Heart left ventricle (tissue), 16 donors: ENCODE measurements around the gene RELCH. TPM values are rescaled to one million over a fixed set of nuclear protein-coding genes. Genes with fewer than 3 reads are reported as not detected.

Experiments
- ATAC-seq, 4 donors: fragments of 200-7000 bp; cut with Tn5 transposase; one replicate each; pipeline ENCODE4 v1.9.1; 2020 to 2022; ENCODE audit warnings: moderate library complexity in 4 of 4, mild to moderate bottlenecking in 3 of 4, moderate number of reproducible peaks in 1 of 4
- DNase-seq, 5 donors: peaks; one replicate each; pipeline ENCODE4 v3.0.0-alpha.2; 2020
- H3K27ac ChIP-seq, 12 donors: fragments of 200-600 bp; sonication (generic) in 4 of 12; one replicate each; pipeline versions ENCODE4 v1.5.0 to v1.8.0; 2016 to 2022; ENCODE audit warnings: mild to moderate bottlenecking in 2 of 12
- H3K27me3 ChIP-seq, 9 donors: fragments of 200-600 bp; sonication (generic) in 2 of 9; one replicate each; pipeline versions ENCODE4 v1.5.1 to v1.8.0; 2016 to 2022; ENCODE audit warnings: mild to moderate bottlenecking in 3 of 9
- H3K36me3 ChIP-seq, 9 donors: fragments of 200-600 bp; sonication (generic) in 2 of 9; one replicate each; pipeline versions ENCODE4 v1.5.0 to v1.8.0; 2018 to 2022; ENCODE audit warnings: mild to moderate bottlenecking in 2 of 9
- H3K4me1 ChIP-seq, 12 donors: fragments of 200-600 bp; sonication (generic) in 4 of 12; one replicate each; pipeline versions ENCODE4 v1.5.0 to v1.8.0; 2016 to 2022; ENCODE audit warnings: mild to moderate bottlenecking in 3 of 12
- H3K4me3 ChIP-seq, 12 donors: fragments of 200-600 bp; sonication (generic) in 4 of 12; one replicate each; pipeline versions ENCODE4 v1.5.0 to v1.8.0; 2017 to 2022; ENCODE audit warnings: mild to moderate bottlenecking in 9 of 12, moderate library complexity in 4 of 12
- H3K9me3 ChIP-seq, 12 donors: fragments of 200-600 bp; sonication (generic) in 4 of 12; one replicate each; pipeline versions ENCODE4 v1.5.0 to v1.8.0; 2016 to 2022; ENCODE audit warnings: mild to moderate bottlenecking in 1 of 12
- CTCF ChIP-seq, 12 donors: fragments of 200-600 bp; sonication (generic) in 4 of 12; IDR thresholded peaks; one replicate each; pipeline versions ENCODE4 v1.5.0 to v1.8.0; 2018 to 2022; ENCODE audit warnings: antibody characterized with exemption in 12 of 12, mild to moderate bottlenecking in 5 of 12
- POLR2A ChIP-seq, 2 donors: fragments of 450-650 bp; IDR thresholded peaks; one replicate each; pipeline ENCODE4 v1.6.1; 2017; ENCODE audit warnings: antibody characterized with exemption in 2 of 2, mild to moderate bottlenecking in 2 of 2, moderate library complexity in 2 of 2
- WGBS, 4 donors: extraction: QIAGEN DNeasy Blood & Tissue Kit in 2 of 4; methylation state at CpG; one replicate each; pipeline versions ENCODE4 v1.1.5 to v1.1.7; 2013 to 2018; 5-methylcytosine and 5-hydroxymethylcytosine counted together
- intact Hi-C, 10 donors: fragments of 100-400 bp; cut with DNase I; formaldehyde crosslinking; loops; one replicate each; pipeline versions ENCODE4 v1.11.1 to v1.14.2; 2022
- polyA plus RNA-seq, 2 donors: library from polyadenylated mRNA; stranded (reverse); fragments of 200-250 nt; gene quantifications; one replicate each; pipeline ENCODE4 v1.2.3, GENCODE V29; 2013
- total RNA-seq, 9 donors: library from RNA; depleted of rRNA in 2 of 9; stranded (reverse); fragments of >200 nt in 2 of 9; fragmentation: NEBNext Ultra II Directional in 3 of 9; extraction: Animal tissue kit (Norgen Biotek cat#: 25700) in 3 of 9; gene quantifications; one replicate each; pipeline versions ENCODE4 v1.1.0 to v1.2.4, GENCODE V29; 2016 to 2023
- donor health status: ischemic (EF 13 %, LVEDD 7.1; RV severe dilation, severe dysfunction).
- donor health status: healthy with polysubstance abuse.
- donor health status: DM: no; HTN: yes; CAD: no.
- donor health status: DM: no; HTN: no; CAD: no.
- donor health status: ischemic (EF 25% LVEDD 6.9; RV normal size, moderate dysfunction).
- donor health status: ischemic (EF 25% LVEDD 5.7; RV mildly dilated, moderate dysfunction).
- donor health status: healthy.
- donor health status: DM: yes; HTN: yes; CAD: no.
- donor health status: ischemic (EF 35%, LVEDD 5.7; RV mildly dilated, moderate dysfunction).
- donor health status: nonischemic (EF 11% LVEDD 7.7; RV severe dilation, severe dysfunction).
- donor health status: DM: yes; HTN: yes; CAD: no.
- donor health status: PGD.
- donor health status: ischemic (EF 29% LVEDD 5.4; RV normal size, mild dysfunction).
- donor health status: nonischemic (EF 23%, LVEDD 6.1; RV moderate dilation, normal function).

Gene RELCH
- total and polyA plus RNA-seq, 11 donors: 7.4 to 24.8 (median 14.3) TPM

GRCh38 chr18:62214790-62215189 is 27.7 kb downstream of the RELCH start:
- no peak overlapping the region for H3K27ac ChIP-seq
- peaks cover 0 to 7% (median 0%) of the 10 kb centered on the region in 12 donors for H3K9me3 ChIP-seq
- H3K36me3 ChIP-seq: peaks cover 0 to 43% (median 22%) of the 10 kb centered on the region in 9 donors
- ATAC-seq (no peak), DNase-seq (no peak)
- WGBS, 4 donors: 60 to 79% (median 74%) methylated on average over 1 of the region's 1 CpG
- H3K27me3 ChIP-seq: no peaks in the 10 kb centered on the region
- intact Hi-C loops: loop anchor here in 1 of 10 donors (1.0 kb wide), 1 partner anchor 11 kb away; no protein-coding TSS in a partner anchor
- H3K4me3 ChIP-seq: no peak overlapping the region
- peaks cover 0 to 2% (median 0%) of the 10 kb centered on the region in 12 donors for H3K4me1 ChIP-seq
- TF ChIP-seq CTCF (IDR thresholded peaks at IDR 0.05) (no peak), POLR2A (IDR thresholded peaks at IDR 0.05) (no peak)

- H3K4me3 ChIP-seq: no peak overlapping the region
- H3K27me3 ChIP-seq: no peaks in the 10 kb centered on the region
- WGBS, 4 donors: 96 to 99% (median 98%) methylated on average over 2 of the region's 2 CpGs
- H3K36me3 ChIP-seq: peaks cover 0 to 82% (median 61%) of the 10 kb centered on the region in 9 donors
- no peaks in the 10 kb centered on the region for H3K4me1 ChIP-seq
- DNase-seq (no peak), ATAC-seq (no peak)
- H3K9me3 ChIP-seq: peaks cover 0 to 16% (median 3%) of the 10 kb centered on the region in 12 donors
- TF ChIP-seq POLR2A (IDR thresholded peaks at IDR 0.05): no peak
- H3K27ac ChIP-seq: no peak overlapping the region
- intact Hi-C loops: no loop called here
These were observed 37.2 kb downstream of the RELCH start for GRCh38 chr18:62224229-62224628.

GRCh38 chr18:62226047-62226446 is 39.0 kb downstream of the RELCH start:
- TF ChIP-seq CTCF (IDR thresholded peaks at IDR 0.05): no peak
- H3K36me3 ChIP-seq: peaks cover 0 to 97% (median 75%) of the 10 kb centered on the region in 9 donors
- H3K27me3 ChIP-seq: no peaks in the 10 kb centered on the region
- H3K9me3 ChIP-seq: peaks cover 0 to 16% (median 3%) of the 10 kb centered on the region in 12 donors
- H3K4me1 ChIP-seq: no peaks in the 10 kb centered on the region
- H3K4me3 ChIP-seq: no peak overlapping the region
- intact Hi-C loops: no loop called here
- H3K27ac ChIP-seq: no peak overlapping the region
- 95 to 97% (median 96%) methylated on average over 3 of the region's 3 CpGs for WGBS, 4 donors
- ATAC-seq (no peak), DNase-seq (no peak)

GRCh38 chr18:62236252-62236651 is 49.2 kb downstream of the RELCH start:
- no peaks in the 10 kb centered on the region for H3K9me3 ChIP-seq
- H3K4me3 ChIP-seq: no peak overlapping the region
- ATAC-seq (no peak), DNase-seq (no peak)
- intact Hi-C loops: no loop called here
- H3K36me3 ChIP-seq: peaks cover 0 to 64% (median 30%) of the 10 kb centered on the region in 9 donors
- no peak overlapping the region for H3K27ac ChIP-seq
- 97 to 100% (median 98%) methylated on average over 1 of the region's 1 CpG for WGBS, 4 donors
- TF ChIP-seq CTCF (IDR thresholded peaks at IDR 0.05) (no peak), POLR2A (IDR thresholded peaks at IDR 0.05) (no peak)
- peaks cover 0 to 8% (median 0%) of the 10 kb centered on the region in 12 donors for H3K4me1 ChIP-seq
- H3K27me3 ChIP-seq: no peaks in the 10 kb centered on the region

GRCh38 chr18:62239475-62239874 is 52.4 kb downstream of the RELCH start:
- intact Hi-C loops: no loop called here
- Histone ChIP-seq H3K9me3 (no peaks in the 10 kb centered on the region), H3K27me3 (no peaks in the 10 kb centered on the region), H3K4me1 (peaks cover 0 to 8% (median 0%) of the 10 kb centered on the region in 12 donors), H3K27ac (no peak overlapping the region), H3K36me3 (peaks cover 0 to 52% (median 28%) of the 10 kb centered on the region in 9 donors), H3K4me3 (no peak overlapping the region)
- no peak for ATAC-seq
- TF ChIP-seq POLR2A (IDR thresholded peaks at IDR 0.05) (no peak), CTCF (IDR thresholded peaks at IDR 0.05) (no peak)
- 87 to 93% (median 89%) methylated on average over 3 of the region's 3 CpGs for WGBS, 4 donors
- DNase-seq: no peak
